HepG2 (cell line): ENCODE data around the gene SEPTIN10. TPM values are rescaled to one million over a fixed set of nuclear protein-coding genes. Genes with fewer than 3 reads are reported as not detected.
A peak's percentile ranks its signal among the peaks of the same experiment; 100 is the strongest.

ENCODE experiments used
- ARNTL ChIP-seq: sonication (generic); formaldehyde crosslinking; IDR thresholded peaks from 2 replicates; pipeline ENCODE4 v1.4.0; 2020; ENCODE audit warnings: mild to moderate bottlenecking, missing genetic modification reagents
- LCORL ChIP-seq, 2 experiments: fragments of 450-650 bp in 1 of 2; sonication (generic) in 1 of 2; formaldehyde crosslinking in 1 of 2; IDR thresholded peaks; 2 replicates each; pipeline versions ENCODE4 v1.5.0 to v1.6.1; 2017 to 2020; ENCODE audit warnings: antibody characterized with exemption in 1 of 2, missing genetic modification reagents in 1 of 2
- NR1H2 ChIP-seq: sonication (generic); formaldehyde crosslinking; IDR thresholded peaks from 2 replicates; pipeline ENCODE4 v1.8.1; 2022; ENCODE audit warnings: low read depth, missing genetic modification reagents, borderline replicate concordance
- RNF2 ChIP-seq: fragments of 450-650 bp; conservative IDR thresholded peaks from 2 replicates; pipeline ENCODE4 v1.6.1; 2016; ENCODE audit warnings: low read depth
- THAP11 ChIP-seq: IDR thresholded peaks from 2 replicates; pipeline ENCODE4 v1.6.1; 2016; ENCODE audit warnings: missing biosample characterization, missing genetic modification reagents
- TMF1 ChIP-seq: sonication (generic); formaldehyde crosslinking; IDR thresholded peaks from 2 replicates; pipeline ENCODE4 v1.8.1; 2022; ENCODE audit warnings: low read depth, missing genetic modification reagents
- ZBTB8A ChIP-seq: sonication (generic); formaldehyde crosslinking; IDR thresholded peaks from 2 replicates; pipeline ENCODE4 v1.4.0; 2020; ENCODE audit warnings: mild to moderate bottlenecking, low read depth, missing genetic modification reagents, borderline replicate concordance
- ZC3H13 ChIP-seq: sonication (generic); formaldehyde crosslinking; IDR thresholded peaks from 2 replicates; pipeline ENCODE4 v1.8.1; 2023; ENCODE audit warnings: mild to moderate bottlenecking, missing genetic modification reagents, moderate library complexity
- ZFY ChIP-seq: sonication (generic); formaldehyde crosslinking; IDR thresholded peaks from 2 replicates; pipeline ENCODE4 v1.4.0; 2020; ENCODE audit warnings: missing genetic modification reagents
- ZNF225 ChIP-seq: sonication (generic); formaldehyde crosslinking; IDR thresholded peaks from 2 replicates; pipeline ENCODE4 v1.4.0; 2020; ENCODE audit warnings: mild to moderate bottlenecking, missing genetic modification reagents
- ZNF354B ChIP-seq: sonication (generic); formaldehyde crosslinking; IDR thresholded peaks from 2 replicates; pipeline ENCODE4 v1.8.0; 2022; ENCODE audit warnings: mild to moderate bottlenecking, missing genetic modification reagents
- ZNF441 ChIP-seq: sonication (generic); formaldehyde crosslinking; IDR thresholded peaks from 2 replicates; pipeline ENCODE4 v1.7.0; 2021; ENCODE audit warnings: missing genetic modification reagents, borderline replicate concordance
- ZNF564 ChIP-seq: sonication (generic); formaldehyde crosslinking; IDR thresholded peaks from 2 replicates; pipeline ENCODE4 v1.8.1; 2023; ENCODE audit warnings: mild to moderate bottlenecking, missing genetic modification reagents
- ZNF569 ChIP-seq: sonication (generic); formaldehyde crosslinking; IDR thresholded peaks from 2 replicates; pipeline ENCODE4 v1.5.0; 2020; ENCODE audit warnings: mild to moderate bottlenecking, missing genetic modification reagents, moderate library complexity, borderline replicate concordance
- ZNF616 ChIP-seq: sonication (generic); formaldehyde crosslinking; IDR thresholded peaks from 2 replicates; pipeline ENCODE4 v1.5.0; 2020; ENCODE audit warnings: low read depth, mild to moderate bottlenecking, missing genetic modification reagents
- polyA plus RNA-seq, 8 experiments: library from polyadenylated mRNA; depleted of rRNA in 3 of 8; stranded (reverse) in 7 of 8; unstranded in 1 of 8; fragments of >200 nt; fragmentation: Illumina TruSeq in 4 of 8; extraction: Trizol in 4 of 8; gene quantifications; 2 replicates each; pipeline versions ENCODE4 v1.2.1 to v1.2.3, GENCODE V29; 2011 to 2016; ENCODE audit warnings: low read depth in 4 of 8, missing spikeins in 1 of 8, mixed read lengths in 1 of 8; ENCODE audit not compliant: insufficient read depth in 1 of 8
- total RNA-seq, 5 experiments: library from RNA; depleted of rRNA; stranded (reverse); fragments of >200 nt; fragmentation: Illumina TruSeq; extraction: Trizol; gene quantifications; 2 replicates each; pipeline ENCODE4 v1.2.3, GENCODE V29; 2016; ENCODE audit warnings: low read depth in 1 of 5
- TF ChIP-seq, protein P1 (sequence below): IDR thresholded peaks from 2 replicates; pipeline ENCODE4 v1.6.1; 2018; ENCODE audit warnings: missing genetic modification reagents, mild to moderate bottlenecking, missing compliant biosample characterization
- TF ChIP-seq, protein P2 (sequence below): sonication (generic); formaldehyde crosslinking; IDR thresholded peaks from 2 replicates; pipeline ENCODE4 v1.4.0; 2020; ENCODE audit warnings: mild to moderate bottlenecking, missing genetic modification reagents, borderline replicate concordance
- TF ChIP-seq, protein P3 (sequence below): fragments of 450-650 bp; IDR thresholded peaks from 2 replicates; pipeline ENCODE4 v1.6.1; 2016
- TF ChIP-seq, protein P4 (sequence below): sonication (generic); formaldehyde crosslinking; IDR thresholded peaks from 2 replicates; pipeline ENCODE4 v1.8.0; 2022; ENCODE audit warnings: missing genetic modification reagents, mild to moderate bottlenecking, inconsistent platforms, borderline replicate concordance

Gene SEPTIN10
- total and polyA plus RNA-seq, 2 of the 13 experiments (the other 11 are each of a cell fraction or from before 2014, with no cell fraction given) = 45.8 to 67.5 TPM

DNA sequence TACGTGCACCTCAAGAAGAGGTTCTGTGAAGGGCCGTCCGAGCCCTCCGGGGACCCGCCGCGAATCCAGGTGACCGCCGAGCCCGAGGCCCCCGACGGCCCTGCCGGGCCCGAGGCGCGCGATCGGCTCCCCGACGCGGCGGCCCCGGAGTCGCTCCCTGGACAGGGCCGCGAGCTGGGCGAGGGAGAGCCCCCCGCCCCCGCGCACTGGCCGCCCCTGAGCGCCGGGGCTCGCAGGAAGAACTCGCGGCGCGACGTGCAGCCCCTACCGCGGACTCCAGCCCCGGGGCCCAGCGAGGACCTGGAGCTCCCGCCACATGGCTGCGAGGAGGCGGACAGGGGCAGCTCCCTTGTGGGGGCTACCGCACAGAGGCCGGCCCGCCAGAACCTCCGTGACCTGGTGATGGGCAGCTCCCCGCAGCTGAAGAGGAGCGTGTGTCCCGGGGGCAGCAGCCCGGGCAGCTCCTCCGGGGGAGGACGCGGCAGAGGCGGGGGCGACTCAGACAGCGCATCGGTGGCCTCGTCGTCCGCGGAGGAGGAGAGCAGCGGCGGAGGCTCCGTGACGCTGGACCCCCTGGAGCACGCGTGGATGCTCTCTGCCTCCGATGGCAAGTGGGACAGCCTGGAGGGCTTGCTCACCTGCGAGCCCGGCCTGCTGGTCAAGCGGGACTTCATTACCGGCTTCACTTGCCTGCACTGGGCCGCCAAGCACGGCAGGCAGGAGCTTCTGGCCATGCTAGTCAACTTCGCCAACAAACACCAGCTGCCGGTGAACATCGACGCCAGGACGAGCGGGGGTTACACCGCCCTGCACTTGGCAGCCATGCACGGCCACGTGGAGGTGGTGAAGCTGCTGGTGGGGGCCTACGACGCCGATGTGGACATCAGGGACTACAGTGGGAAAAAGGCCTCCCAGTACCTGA is 1.2 kb upstream of the SEPTIN10 start (continued):
- TF ChIP-seq RNF2 (peak; percentile 76; the same call in 1 of the 2 replicates), ZNF569 (no peak), ZNF564 (CRISPR knock-in tag) (0 out of 2 replicates have a peak, but pooled peaks have one; percentile 64), ARNTL (CRISPR knock-in tag) (peak; percentile 74), ZNF616 (CRISPR knock-in tag) (peak; percentile 73; the same call in 1 of the 2 replicates), ZBTB8A (CRISPR knock-in tag) (peak; percentile 94; the same call in 1 of the 2 replicates), ZC3H13 (peak; percentile 100), ZNF225 (CRISPR knock-in tag) (peak; percentile 76; the same call in 1 of the 2 replicates), ZFY (CRISPR knock-in tag) (peak; percentile 67; the same call in 1 of the 2 replicates), ZNF354B (CRISPR knock-in tag) (0 out of 2 replicates have a peak, but pooled peaks have one; percentile 7), LCORL (IDR thresholded peaks at IDR 0.05) (no peak), LCORL (CRISPR knock-in tag; IDR thresholded peaks at IDR 0.05) (peak; percentile 65; the same call in 1 of the 2 replicates), ZNF441 (CRISPR knock-in tag) (0 out of 2 replicates have a peak, but pooled peaks have one; percentile 61), TMF1 (CRISPR knock-in tag) (no peak; the same call in 1 of the 2 replicates), NR1H2 (CRISPR knock-in tag) (peak; percentile 91; the same call in 1 of the 2 replicates), THAP11 (CRISPR knock-in tag) (0 out of 2 replicates have a peak, but pooled peaks have one; percentile 10)
- TF ChIP-seq, protein P1, sequence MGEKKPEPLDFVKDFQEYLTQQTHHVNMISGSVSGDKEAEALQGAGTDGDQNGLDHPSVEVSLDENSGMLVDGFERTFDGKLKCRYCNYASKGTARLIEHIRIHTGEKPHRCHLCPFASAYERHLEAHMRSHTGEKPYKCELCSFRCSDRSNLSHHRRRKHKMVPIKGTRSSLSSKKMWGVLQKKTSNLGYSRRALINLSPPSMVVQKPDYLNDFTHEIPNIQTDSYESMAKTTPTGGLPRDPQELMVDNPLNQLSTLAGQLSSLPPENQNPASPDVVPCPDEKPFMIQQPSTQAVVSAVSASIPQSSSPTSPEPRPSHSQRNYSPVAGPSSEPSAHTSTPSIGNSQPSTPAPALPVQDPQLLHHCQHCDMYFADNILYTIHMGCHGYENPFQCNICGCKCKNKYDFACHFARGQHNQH = peak; percentile 52; the same call in 1 of the 2 replicates
- TF ChIP-seq, protein P2, sequence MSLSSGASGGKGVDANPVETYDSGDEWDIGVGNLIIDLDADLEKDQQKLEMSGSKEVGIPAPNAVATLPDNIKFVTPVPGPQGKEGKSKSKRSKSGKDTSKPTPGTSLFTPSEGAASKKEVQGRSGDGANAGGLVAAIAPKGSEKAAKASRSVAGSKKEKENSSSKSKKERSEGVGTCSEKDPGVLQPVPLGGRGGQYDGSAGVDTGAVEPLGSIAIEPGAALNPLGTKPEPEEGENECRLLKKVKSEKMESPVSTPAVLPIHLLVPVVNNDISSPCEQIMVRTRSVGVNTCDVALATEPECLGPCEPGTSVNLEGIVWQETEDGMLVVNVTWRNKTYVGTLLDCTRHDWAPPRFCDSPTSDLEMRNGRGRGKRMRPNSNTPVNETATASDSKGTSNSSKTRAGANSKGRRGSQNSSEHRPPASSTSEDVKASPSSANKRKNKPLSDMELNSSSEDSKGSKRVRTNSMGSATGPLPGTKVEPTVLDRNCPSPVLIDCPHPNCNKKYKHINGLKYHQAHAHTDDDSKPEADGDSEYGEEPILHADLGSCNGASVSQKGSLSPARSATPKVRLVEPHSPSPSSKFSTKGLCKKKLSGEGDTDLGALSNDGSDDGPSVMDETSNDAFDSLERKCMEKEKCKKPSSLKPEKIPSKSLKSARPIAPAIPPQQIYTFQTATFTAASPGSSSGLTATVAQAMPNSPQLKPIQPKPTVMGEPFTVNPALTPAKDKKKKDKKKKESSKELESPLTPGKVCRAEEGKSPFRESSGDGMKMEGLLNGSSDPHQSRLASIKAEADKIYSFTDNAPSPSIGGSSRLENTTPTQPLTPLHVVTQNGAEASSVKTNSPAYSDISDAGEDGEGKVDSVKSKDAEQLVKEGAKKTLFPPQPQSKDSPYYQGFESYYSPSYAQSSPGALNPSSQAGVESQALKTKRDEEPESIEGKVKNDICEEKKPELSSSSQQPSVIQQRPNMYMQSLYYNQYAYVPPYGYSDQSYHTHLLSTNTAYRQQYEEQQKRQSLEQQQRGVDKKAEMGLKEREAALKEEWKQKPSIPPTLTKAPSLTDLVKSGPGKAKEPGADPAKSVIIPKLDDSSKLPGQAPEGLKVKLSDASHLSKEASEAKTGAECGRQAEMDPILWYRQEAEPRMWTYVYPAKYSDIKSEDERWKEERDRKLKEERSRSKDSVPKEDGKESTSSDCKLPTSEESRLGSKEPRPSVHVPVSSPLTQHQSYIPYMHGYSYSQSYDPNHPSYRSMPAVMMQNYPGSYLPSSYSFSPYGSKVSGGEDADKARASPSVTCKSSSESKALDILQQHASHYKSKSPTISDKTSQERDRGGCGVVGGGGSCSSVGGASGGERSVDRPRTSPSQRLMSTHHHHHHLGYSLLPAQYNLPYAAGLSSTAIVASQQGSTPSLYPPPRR (CRISPR knock-in tag) = peak; percentile 67; the same call in 1 of the 2 replicates
- TF ChIP-seq, protein P3, sequence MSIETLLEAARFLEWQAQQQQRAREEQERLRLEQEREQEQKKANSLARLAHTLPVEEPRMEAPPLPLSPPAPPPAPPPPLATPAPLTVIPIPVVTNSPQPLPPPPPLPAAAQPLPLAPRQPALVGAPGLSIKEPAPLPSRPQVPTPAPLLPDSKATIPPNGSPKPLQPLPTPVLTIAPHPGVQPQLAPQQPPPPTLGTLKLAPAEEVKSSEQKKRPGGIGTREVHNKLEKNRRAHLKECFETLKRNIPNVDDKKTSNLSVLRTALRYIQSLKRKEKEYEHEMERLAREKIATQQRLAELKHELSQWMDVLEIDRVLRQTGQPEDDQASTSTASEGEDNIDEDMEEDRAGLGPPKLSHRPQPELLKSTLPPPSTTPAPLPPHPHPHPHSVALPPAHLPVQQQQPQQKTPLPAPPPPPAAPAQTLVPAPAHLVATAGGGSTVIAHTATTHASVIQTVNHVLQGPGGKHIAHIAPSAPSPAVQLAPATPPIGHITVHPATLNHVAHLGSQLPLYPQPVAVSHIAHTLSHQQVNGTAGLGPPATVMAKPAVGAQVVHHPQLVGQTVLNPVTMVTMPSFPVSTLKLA = no peak
- TF ChIP-seq, protein P4, sequence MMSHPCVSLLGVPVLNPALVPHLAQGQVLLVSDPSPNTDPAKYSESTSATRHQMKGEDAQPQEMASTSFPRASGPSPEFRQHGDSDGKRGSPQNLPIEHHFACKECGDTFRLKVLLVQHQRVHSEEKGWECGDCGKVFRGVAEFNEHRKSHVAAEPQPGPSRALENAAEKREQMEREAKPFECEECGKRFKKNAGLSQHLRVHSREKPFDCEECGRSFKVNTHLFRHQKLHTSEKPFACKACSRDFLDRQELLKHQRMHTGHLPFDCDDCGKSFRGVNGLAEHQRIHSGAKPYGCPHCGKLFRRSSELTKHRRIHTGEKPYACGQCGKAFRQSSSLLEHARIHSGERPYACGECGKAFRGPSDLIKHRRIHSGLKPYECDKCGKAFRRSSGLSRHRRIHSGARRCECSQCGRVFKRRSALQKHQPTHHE (CRISPR knock-in tag) = peak; percentile 92
